ENCODE results near the gene KCNK4. TPM values are rescaled to one million over a fixed set of nuclear protein-coding genes. Genes with fewer than 3 reads are reported as not detected.

KCNK4 gene
- polyA plus RNA-seq, 2 of the 4 experiments (the other 2 are of a cell fraction), result 0.12 TPM; not detected in 1

DNA sequence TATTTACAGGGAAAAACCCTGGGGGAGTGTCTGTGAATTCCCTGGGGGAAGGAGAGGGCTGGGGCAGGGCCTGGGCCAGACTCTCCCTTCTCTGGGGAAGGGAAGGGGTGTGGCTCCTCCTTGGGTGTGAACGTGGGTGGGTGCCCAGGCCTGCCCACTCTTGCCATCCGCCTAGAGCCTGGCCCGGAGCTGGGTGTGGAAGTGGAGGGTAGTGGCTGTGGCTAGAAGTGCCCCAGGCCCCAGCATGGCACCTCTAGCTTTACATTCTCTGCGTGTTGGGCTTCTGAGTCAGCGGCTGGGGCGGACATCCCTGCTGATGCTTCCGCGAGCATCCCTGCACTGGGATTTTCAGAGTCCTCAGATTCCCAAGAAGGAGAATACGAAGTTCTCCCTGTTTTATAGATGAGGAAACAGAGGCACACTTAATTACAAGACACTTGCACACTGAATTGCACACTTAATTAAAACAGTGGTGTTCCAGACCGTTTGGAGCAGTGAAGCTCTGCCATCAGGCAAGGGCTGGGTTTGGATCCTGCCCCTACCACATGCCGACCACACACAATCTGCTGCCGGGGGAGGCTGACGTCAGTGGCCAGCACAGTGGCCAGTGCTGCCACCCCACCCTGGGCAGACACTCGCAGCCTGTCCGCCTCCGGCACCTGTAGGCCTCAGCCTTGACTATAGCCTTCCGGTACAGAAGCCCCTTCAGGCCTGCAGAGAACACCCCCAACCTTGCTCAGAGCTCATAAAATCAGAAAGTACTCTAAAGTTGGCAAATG, 14.3 kb upstream of the KCNK4 start:
- peaks cover 40% of the 10 kb centered on the region for H3K4me1 ChIP-seq
- DNase-seq (ENCODE audit: low read depth in 1 of 2, low spot score in 1 of 2), result peak; percentile 44 to 81
- H3K4me3 ChIP-seq, result no peak overlapping the region
- peak overlapping the region; percentile 56 for H3K4me2 ChIP-seq
- POLR2A ChIA-PET, result interaction anchor here (0.7 to 1.7 kb wide), 8 partner anchors 8 to 55 kb away, joined by 4 to 11 read pairs (median 6); partner anchors contain the start of genes CATSPERZ, FKBP2, PRDX5 and TRMT112
- peak overlapping the region; percentile 65 to 84 for H3K27ac ChIP-seq
- no peak for FAIRE-seq
- ATAC-seq, result peak; percentile 88 to 91
- TF ChIP-seq FOSL2 (IDR thresholded peaks at IDR 0.05), result no peak
- peak; percentile 83 for TF ChIP-seq FOSL2 (CRISPR knock-in tag; IDR thresholded peaks at IDR 0.05)
- no peak for TF ChIP-seq POLR2A (IDR thresholded peaks at IDR 0.05; ENCODE audit: low read length)
- no peak for TF ChIP-seq HOXB13 (CRISPR knock-in tag; IDR thresholded peaks at IDR 0.05; ENCODE audit: low read depth)
- no peak for TF ChIP-seq CBX8 (IDR thresholded peaks at IDR 0.05)
- TF ChIP-seq, protein P1, sequence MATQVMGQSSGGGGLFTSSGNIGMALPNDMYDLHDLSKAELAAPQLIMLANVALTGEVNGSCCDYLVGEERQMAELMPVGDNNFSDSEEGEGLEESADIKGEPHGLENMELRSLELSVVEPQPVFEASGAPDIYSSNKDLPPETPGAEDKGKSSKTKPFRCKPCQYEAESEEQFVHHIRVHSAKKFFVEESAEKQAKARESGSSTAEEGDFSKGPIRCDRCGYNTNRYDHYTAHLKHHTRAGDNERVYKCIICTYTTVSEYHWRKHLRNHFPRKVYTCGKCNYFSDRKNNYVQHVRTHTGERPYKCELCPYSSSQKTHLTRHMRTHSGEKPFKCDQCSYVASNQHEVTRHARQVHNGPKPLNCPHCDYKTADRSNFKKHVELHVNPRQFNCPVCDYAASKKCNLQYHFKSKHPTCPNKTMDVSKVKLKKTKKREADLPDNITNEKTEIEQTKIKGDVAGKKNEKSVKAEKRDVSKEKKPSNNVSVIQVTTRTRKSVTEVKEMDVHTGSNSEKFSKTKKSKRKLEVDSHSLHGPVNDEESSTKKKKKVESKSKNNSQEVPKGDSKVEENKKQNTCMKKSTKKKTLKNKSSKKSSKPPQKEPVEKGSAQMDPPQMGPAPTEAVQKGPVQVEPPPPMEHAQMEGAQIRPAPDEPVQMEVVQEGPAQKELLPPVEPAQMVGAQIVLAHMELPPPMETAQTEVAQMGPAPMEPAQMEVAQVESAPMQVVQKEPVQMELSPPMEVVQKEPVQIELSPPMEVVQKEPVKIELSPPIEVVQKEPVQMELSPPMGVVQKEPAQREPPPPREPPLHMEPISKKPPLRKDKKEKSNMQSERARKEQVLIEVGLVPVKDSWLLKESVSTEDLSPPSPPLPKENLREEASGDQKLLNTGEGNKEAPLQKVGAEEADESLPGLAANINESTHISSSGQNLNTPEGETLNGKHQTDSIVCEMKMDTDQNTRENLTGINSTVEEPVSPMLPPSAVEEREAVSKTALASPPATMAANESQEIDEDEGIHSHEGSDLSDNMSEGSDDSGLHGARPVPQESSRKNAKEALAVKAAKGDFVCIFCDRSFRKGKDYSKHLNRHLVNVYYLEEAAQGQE (IDR thresholded peaks at IDR 0.05), result no peak
- TF ChIP-seq, protein P2, sequence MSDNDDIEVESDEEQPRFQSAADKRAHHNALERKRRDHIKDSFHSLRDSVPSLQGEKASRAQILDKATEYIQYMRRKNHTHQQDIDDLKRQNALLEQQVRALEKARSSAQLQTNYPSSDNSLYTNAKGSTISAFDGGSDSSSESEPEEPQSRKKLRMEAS (IDR thresholded peaks at IDR 0.05), result peak; percentile 61
- TF ChIP-seq, protein P3, sequence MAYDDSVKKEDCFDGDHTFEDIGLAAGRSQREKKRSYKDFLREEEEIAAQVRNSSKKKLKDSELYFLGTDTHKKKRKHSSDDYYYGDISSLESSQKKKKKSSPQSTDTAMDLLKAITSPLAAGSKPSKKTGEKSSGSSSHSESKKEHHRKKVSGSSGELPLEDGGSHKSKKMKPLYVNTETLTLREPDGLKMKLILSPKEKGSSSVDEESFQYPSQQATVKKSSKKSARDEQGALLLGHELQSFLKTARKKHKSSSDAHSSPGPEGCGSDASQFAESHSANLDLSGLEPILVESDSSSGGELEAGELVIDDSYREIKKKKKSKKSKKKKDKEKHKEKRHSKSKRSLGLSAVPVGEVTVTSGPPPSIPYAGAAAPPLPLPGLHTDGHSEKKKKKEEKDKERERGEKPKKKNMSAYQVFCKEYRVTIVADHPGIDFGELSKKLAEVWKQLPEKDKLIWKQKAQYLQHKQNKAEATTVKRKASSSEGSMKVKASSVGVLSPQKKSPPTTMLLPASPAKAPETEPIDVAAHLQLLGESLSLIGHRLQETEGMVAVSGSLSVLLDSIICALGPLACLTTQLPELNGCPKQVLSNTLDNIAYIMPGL (CRISPR knock-in tag; IDR thresholded peaks at IDR 0.05; ENCODE audit: borderline replicate concordance), result no peak
- peak in 1 of 2 experiments; percentile 37; a peak in 1 of 5 replicates for TF ChIP-seq JUN (IDR thresholded peaks at IDR 0.05)
- CTCF ChIA-PET, result interaction anchor here (0.7 to 20.5 kb wide), 17 partner anchors 8 to 80 kb away, joined by 3 to 448 read pairs (median 3); partner anchors contain the start of genes CATSPERZ, ESRRA, PLCB3 and PPP1R14B
- 47% methylated on average over 15 of the region's 17 CpGs for WGBS (ENCODE audit: missing lambda C conversion rate)
- no peaks in the 10 kb centered on the region for H3K9me3 ChIP-seq

DNA sequence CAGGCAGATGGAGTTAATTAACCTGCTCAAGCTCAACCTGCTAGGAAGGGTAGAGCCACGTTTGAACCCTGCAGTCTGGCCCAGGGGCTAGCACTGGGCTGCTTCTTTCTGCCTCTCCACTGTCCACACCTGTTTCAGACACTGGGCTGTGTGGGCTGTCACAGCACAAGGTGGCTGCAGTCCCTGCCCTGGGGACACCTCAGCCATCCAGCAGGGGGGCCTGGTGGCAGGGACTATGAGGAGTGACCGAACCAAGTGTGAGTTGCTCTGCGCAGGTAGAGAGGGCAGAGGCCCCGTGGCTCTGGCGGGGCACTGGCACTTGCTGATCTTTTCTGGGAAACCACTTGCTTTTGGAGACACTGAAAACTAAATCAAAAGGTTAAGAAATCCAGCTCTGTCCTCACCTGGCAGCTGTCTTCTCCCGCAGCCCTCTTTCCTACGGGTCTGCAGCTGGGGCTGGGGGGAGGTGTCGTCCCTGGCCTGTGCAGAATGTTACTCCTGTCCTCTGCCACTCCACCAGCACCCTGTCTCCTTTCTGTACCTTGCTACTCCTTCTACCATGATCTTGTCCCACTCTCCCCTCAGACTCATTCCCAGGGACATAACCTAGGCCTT, 12.4 kb upstream of the KCNK4 start:
- ChIA-PET CTCF (interaction anchor here (0.6 to 20.5 kb wide), 4 partner anchors 11 to 93 kb away, joined by 3 to 448 read pairs (median 7); partner anchors contain the start of genes CATSPERZ, ESRRA and STIP1), POLR2A (interaction anchor here (1.6 kb wide), 1 partner anchor 9 kb away, joined by 5 read pairs; no protein-coding TSS in a partner anchor)
- no peak for ATAC-seq

More for the DNA sequence above, 12.4 kb upstream of the KCNK4 start:
- FAIRE-seq (no peak), DNase-seq (ENCODE audit: low read depth in 1 of 2, low spot score in 1 of 2) (no peak)
- H3K4me1 ChIP-seq, result peaks cover 31% of the 10 kb centered on the region
- WGBS (ENCODE audit: missing lambda C conversion rate), result 90% methylated on average over 8 of the region's 8 CpGs
- H3K4me3 ChIP-seq, result no peak overlapping the region
- peak overlapping the region in 1 of 2 experiments; percentile 12; a peak in 2 of 6 replicates for H3K27ac ChIP-seq
- no peak for TF ChIP-seq SMC3 (IDR thresholded peaks at IDR 0.05)
- no peak for TF ChIP-seq KDM5A (IDR thresholded peaks at IDR 0.05)
- TF ChIP-seq CBX2 (IDR thresholded peaks at IDR 0.05; ENCODE audit: borderline replicate concordance, low read depth), result no peak
- TF ChIP-seq, protein P3 (CRISPR knock-in tag; IDR thresholded peaks at IDR 0.05; ENCODE audit: borderline replicate concordance), result no peak
- no peak for TF ChIP-seq ZSCAN20 (CRISPR knock-in tag; IDR thresholded peaks at IDR 0.05)
- TF ChIP-seq, protein P4, sequence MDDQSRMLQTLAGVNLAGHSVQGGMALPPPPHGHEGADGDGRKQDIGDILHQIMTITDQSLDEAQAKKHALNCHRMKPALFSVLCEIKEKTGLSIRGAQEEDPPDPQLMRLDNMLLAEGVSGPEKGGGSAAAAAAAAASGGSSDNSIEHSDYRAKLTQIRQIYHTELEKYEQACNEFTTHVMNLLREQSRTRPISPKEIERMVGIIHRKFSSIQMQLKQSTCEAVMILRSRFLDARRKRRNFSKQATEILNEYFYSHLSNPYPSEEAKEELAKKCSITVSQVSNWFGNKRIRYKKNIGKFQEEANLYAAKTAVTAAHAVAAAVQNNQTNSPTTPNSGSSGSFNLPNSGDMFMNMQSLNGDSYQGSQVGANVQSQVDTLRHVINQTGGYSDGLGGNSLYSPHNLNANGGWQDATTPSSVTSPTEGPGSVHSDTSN (IDR thresholded peaks at IDR 0.05), result no peak
- no peak for TF ChIP-seq NR3C1 (IDR thresholded peaks at IDR 0.05)
- no peak for TF ChIP-seq MAFK (IDR thresholded peaks at IDR 0.05; ENCODE audit: partially characterized antibody)
- TF ChIP-seq, protein P5, sequence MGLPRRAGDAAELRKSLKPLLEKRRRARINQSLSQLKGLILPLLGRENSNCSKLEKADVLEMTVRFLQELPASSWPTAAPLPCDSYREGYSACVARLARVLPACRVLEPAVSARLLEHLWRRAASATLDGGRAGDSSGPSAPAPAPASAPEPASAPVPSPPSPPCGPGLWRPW (IDR thresholded peaks at IDR 0.05), result no peak
- TF ChIP-seq GATA3 (IDR thresholded peaks at IDR 0.05; ENCODE audit: borderline replicate concordance), result no peak
- TF ChIP-seq PHF8 (IDR thresholded peaks at IDR 0.05; ENCODE audit: borderline replicate concordance, low read depth), result no peak
- no peaks in the 10 kb centered on the region for H3K9me3 ChIP-seq
- H3K4me2 ChIP-seq, result no peak overlapping the region

All from A549 (cell line).